RWPE2 (cell line): Measurements from ENCODE around the gene H2BK1.

Experiments
- ATAC-seq: fragments of 200-7000 bp; cut with Tn5 transposase; 3 replicates; pipeline ENCODE4 v1.9.1; 2021; ENCODE audit warnings: low read depth
- DNase-seq: peaks from one replicate; pipeline ENCODE4 v3.0.0-alpha.2; 2020; ENCODE audit warnings: low spot score
- H3K27ac ChIP-seq: fragments of 450-650 bp; 2 replicates; pipeline ENCODE4 v1.5.1; 2017; ENCODE audit warnings: mild to moderate bottlenecking; ENCODE audit not compliant: poor library complexity, severe bottlenecking
- H3K27me3 ChIP-seq: fragments of 250-450 bp; sonication (Bioruptor Pico); 2 replicates; pipeline ENCODE4 v1.5.1; 2021; ENCODE audit warnings: mild to moderate bottlenecking, moderate library complexity; ENCODE audit not compliant: insufficient read depth, poor library complexity, severe bottlenecking
- H3K36me3 ChIP-seq: fragments of 250-450 bp; sonication (Bioruptor Pico); 2 replicates; pipeline ENCODE4 v1.5.1; 2020; ENCODE audit warnings: low read depth, mild to moderate bottlenecking, moderate library complexity
- H3K4me1 ChIP-seq: fragments of 250-450 bp; sonication (Bioruptor Pico); 2 replicates; pipeline ENCODE4 v1.5.1; 2021; ENCODE audit warnings: mild to moderate bottlenecking, moderate library complexity; ENCODE audit not compliant: insufficient read depth, poor library complexity, severe bottlenecking
- H3K4me3 ChIP-seq: fragments of 250-450 bp; sonication (Bioruptor Pico); 2 replicates; pipeline ENCODE4 v1.5.1; 2021; ENCODE audit warnings: mild to moderate bottlenecking, moderate library complexity; ENCODE audit not compliant: severe bottlenecking
- H3K9me3 ChIP-seq: fragments of 250-450 bp; sonication (Bioruptor Pico); 2 replicates; pipeline ENCODE4 v1.5.1; 2021; ENCODE audit warnings: mild to moderate bottlenecking, moderate library complexity; ENCODE audit not compliant: severe bottlenecking
- TF ChIP-seq, protein P1 (sequence below): fragments of 450-650 bp; IDR thresholded peaks from one replicate; pipeline ENCODE4 v1.5.1; 2017; ENCODE audit warnings: mild to moderate bottlenecking, moderate library complexity; ENCODE audit not compliant: poor library complexity, severe bottlenecking

H2BK1 gene

DNA sequence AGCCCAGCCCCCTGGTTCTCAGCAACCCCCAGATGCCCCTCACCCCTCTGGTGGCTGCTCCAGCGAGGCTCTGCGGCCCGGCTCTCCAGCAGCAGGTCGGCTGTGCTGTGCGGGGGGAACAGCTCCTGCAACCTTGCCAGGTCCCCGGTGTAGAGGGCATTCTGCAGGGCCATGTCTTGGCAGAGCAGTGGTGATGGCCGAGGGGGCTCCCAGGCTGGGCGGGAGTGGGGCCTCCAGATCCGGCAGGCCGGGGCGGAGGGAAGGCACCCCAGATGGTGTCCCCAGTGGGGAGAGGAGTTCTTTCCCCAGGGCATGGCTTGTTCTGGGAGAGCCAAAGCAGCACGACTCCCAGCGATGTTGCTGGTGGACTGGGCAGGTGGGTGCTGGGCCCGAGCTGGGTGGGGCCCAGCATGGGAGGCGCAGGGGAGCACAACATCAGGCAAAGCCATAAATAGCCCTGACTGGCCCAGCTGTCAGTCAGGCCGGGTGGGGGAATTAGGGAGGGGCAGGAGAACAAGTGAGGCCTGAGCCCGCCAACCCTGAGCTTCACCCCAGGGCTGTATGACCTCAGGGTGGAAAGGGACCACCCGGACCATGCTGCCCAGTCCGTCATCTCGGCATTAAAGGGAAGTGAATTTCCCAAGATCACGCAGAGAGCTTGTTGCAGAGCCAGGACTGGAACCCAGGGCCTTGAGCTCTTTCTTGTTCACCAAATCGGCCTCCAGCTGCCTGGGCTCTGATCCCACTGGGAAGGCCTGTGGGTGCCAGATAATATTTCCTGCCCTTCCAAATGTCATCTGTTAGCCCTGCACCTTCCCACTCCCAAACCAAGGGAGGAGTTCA, 22.7 kb downstream of the H2BK1 start:
- no peaks in the 10 kb centered on the region for H3K4me1 ChIP-seq
- no peak overlapping the region for H3K27ac ChIP-seq
- H3K4me3 ChIP-seq = no peak overlapping the region
- no peaks in the 10 kb centered on the region for H3K9me3 ChIP-seq
- H3K36me3 ChIP-seq = no peaks in the 10 kb centered on the region
- no peak; the same call in 2 of the 3 replicates for ATAC-seq
- DNase-seq = no peak
- TF ChIP-seq, protein P1, sequence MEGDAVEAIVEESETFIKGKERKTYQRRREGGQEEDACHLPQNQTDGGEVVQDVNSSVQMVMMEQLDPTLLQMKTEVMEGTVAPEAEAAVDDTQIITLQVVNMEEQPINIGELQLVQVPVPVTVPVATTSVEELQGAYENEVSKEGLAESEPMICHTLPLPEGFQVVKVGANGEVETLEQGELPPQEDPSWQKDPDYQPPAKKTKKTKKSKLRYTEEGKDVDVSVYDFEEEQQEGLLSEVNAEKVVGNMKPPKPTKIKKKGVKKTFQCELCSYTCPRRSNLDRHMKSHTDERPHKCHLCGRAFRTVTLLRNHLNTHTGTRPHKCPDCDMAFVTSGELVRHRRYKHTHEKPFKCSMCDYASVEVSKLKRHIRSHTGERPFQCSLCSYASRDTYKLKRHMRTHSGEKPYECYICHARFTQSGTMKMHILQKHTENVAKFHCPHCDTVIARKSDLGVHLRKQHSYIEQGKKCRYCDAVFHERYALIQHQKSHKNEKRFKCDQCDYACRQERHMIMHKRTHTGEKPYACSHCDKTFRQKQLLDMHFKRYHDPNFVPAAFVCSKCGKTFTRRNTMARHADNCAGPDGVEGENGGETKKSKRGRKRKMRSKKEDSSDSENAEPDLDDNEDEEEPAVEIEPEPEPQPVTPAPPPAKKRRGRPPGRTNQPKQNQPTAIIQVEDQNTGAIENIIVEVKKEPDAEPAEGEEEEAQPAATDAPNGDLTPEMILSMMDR = no peak
- peaks cover 15% of the 10 kb centered on the region for H3K27me3 ChIP-seq

DNA sequence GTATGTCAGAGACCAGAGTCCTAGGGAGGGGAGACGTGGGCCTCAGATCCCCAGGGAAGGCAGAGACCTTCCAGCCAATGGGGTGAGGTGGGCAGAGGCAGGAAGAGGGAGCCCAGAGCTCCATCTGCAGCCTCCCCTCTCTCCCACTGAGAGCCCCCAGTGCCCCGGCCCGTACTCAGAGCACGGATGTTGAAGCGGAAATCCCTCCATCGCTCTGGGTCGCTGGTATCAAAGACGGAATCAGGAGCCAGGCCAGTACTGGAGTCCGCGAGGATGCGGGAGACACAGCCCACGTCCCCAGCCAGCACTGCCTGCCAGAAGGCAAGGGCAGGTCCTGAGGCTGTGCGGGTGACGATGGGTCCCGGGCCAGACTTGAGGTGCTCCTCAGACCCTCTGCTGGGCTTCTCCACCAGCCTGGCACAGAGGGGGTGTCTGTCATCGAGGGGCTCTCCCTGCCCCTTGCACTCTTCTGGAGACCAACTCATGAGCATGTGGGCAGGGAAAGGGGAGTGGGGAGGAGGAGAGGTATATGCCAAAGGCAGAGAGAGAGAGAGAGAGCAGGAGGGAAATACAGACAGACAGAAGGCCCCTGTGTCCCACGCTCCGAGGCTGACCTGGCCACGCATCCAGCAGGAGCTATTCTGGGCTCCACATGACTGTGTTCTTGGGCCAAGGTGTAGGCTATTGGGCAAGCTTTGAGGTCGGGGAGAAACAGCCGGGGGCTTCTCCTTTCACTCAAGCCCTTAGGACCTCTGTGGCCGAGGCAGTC, 23.5 kb downstream of the H2BK1 start, which contains the start of gene ASB10:
ASB10 (minus strand) TSS at position 611 of the 769 bp plus-strand sequence; CDS start at position 491, 120 bp downstream.
- Histone ChIP-seq H3K36me3 (no peaks in the 10 kb centered on the region), H3K27ac (no peak within 1 kb of the TSS), H3K4me3 (no peak within 1 kb of the TSS), H3K9me3 (no peaks in the 10 kb centered on the region), H3K27me3 (peaks cover 15% of the 10 kb centered on the region), H3K4me1 (no peaks in the 10 kb centered on the region)
- ATAC-seq = no peak
- no peak for DNase-seq
- TF ChIP-seq, protein P1 = no peak

DNA sequence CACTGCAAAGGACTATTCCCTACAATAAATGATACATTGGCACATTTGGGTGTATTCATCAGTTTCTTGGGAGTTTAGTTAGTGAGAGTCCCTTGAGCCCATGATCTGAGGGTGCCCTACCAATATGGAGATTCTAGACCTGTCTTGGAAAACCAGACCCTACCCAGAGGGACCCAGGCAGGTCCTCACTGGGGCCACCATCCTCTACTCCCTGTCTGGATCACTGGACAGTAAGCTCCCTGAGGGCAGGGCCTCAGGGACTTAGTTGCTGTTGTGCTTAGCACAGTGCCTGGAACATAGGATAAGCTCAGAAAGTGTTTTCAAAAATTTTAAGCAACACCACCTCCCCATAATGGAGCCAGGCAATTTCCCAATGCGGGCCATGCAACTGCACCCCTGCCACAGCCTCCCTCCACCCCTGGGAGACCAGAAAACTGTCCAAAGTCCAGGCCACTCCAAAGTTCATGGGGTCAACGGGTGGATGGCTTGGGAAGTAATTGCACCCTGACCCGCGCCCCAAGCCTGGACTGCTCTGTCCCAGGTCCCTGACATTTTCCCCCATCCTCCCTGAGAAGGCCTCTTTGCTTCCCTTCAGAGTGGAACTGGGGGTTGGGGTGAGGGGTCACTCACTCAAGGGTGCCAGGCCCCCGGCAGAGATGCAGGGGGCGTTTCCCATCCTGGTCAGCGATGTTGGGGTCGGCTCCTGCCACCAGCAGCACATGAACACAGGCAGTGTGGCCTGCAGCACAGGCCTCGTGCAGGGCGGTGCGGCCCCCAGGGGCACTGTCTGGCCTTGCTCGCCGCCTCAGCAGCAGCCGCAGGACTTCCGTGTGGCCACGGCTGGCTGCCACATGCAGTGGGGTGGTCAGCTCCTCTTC, 24.3 kb downstream of the H2BK1 start:
- Histone ChIP-seq H3K9me3 (no peaks in the 10 kb centered on the region), H3K36me3 (no peaks in the 10 kb centered on the region), H3K27ac (no peak overlapping the region), H3K4me1 (no peaks in the 10 kb centered on the region), H3K27me3 (peaks cover 15% of the 10 kb centered on the region), H3K4me3 (no peak overlapping the region)
- TF ChIP-seq, protein P1 = no peak
- ATAC-seq (no peak), DNase-seq (no peak)

DNA sequence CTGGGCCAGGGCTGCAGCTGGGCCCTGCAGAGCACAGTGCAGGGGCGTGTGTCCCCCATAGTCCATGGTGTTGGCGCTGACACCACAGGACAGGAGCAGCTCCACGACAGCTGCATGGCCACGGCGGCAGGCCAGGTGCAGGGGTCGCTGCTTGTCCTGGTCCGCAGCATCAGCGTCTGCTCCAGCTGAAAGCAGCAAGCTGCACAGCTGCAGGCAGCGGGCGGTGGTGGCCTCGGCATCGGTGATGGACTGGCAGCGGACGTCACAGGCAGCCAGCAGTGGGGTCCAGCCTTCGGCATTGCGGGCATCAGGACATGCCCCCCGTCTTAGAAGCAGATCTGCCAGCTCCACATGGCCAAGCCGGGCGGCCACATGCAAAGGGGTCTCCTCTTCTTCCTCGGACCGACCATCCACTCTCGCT, 29.3 kb downstream of the H2BK1 start:
- DNase-seq (no peak), ATAC-seq (no peak)
- Histone ChIP-seq H3K9me3 (no peaks in the 10 kb centered on the region), H3K27me3 (no peaks in the 10 kb centered on the region), H3K4me1 (no peaks in the 10 kb centered on the region), H3K4me3 (no peak overlapping the region), H3K36me3 (no peaks in the 10 kb centered on the region), H3K27ac (no peak overlapping the region)
- TF ChIP-seq, protein P1 = no peak
